ENCODE measurements around the gene DOHH. TPM values are rescaled to one million over a fixed set of nuclear protein-coding genes. Genes with fewer than 3 reads are reported as not detected.

The DOHH gene

GRCh38 chr19:3441089-3441985 is 59.1 kb downstream of the DOHH start:
- Histone ChIP-seq H2AK5ac (ENCODE audit: low read length, severe bottlenecking) (no peak overlapping the region), H4K91ac (ENCODE audit: low read length) (no peak overlapping the region), H3K4me3 (ENCODE audit: insufficient read depth in 1 of 2, low read depth in 1 of 2, low read length in 2 of 2) (no peak overlapping the region), H3K4me1 (ENCODE audit: control insufficient read depth, insufficient read depth, low read depth, low read length) (peaks cover 20% of the 10 kb centered on the region), H2BK120ac (ENCODE audit: low read depth, low read length) (no peak overlapping the region), H2BK12ac (ENCODE audit: low read length in 2 of 2) (no peak overlapping the region), H3K14ac (ENCODE audit: low read length in 2 of 2) (no peak overlapping the region), H2AFZ (ENCODE audit: low read depth, low read length) (no peak overlapping the region), H3K9ac (ENCODE audit: low read length) (no peak overlapping the region), H4K8ac (ENCODE audit: low read length) (no peak overlapping the region), H3K4me2 (ENCODE audit: low read length, poor library complexity, severe bottlenecking) (no peak overlapping the region), H2BK15ac (ENCODE audit: low read depth, poor library complexity, severe bottlenecking) (no peak overlapping the region), H3K36me3 (ENCODE audit: control insufficient read depth in 1 of 2, insufficient read depth in 2 of 2, low read depth in 1 of 2, low read length in 2 of 2) (peaks cover 65 to 69% of the 10 kb centered on the region in 2 experiments), H3K4ac (ENCODE audit: low read depth in 1 of 2, low read length in 2 of 2) (no peak overlapping the region), H3K23ac (ENCODE audit: low read length in 2 of 2) (no peak overlapping the region), H3K27me3 (ENCODE audit: control insufficient read depth in 1 of 2, insufficient read depth in 1 of 2, low read length in 2 of 2) (no peaks in the 10 kb centered on the region), H3K79me1 (replicated peaks; ENCODE audit: low read length, poor library complexity, severe bottlenecking) (peaks cover 48% of the 10 kb centered on the region), H3K18ac (ENCODE audit: low read depth in 1 of 2, low read length in 2 of 2) (no peak overlapping the region), H3K9me3 (ENCODE audit: control insufficient read depth, low read length) (no peaks in the 10 kb centered on the region), H3K27ac (ENCODE audit: low read length, poor library complexity, severe bottlenecking) (no peak overlapping the region), H2BK5ac (ENCODE audit: low read depth, low read length, poor library complexity, severe bottlenecking) (no peak overlapping the region)
- no peak for DNase-seq
- 75% methylated on average over 25 of the region's 25 CpGs for WGBS

Small RNA genes within 50 kb of the gene (small RNA-seq; reads per million reads assigned to genes)
- not detected for gene RF00212 (ENCODE audit: low read depth)

Measured in mesenchymal stem cell (in vitro differentiated cells and primary cell).